NCI-H2196 treated with DMSO at 0.1 percent for 48 hours (cell line): ENCODE results near the gene GLB1L2.

Source experiments
- DNase-seq: peaks from one replicate; lab custom pipeline; 2025; ENCODE audit not compliant: unreplicated experiment; lab: John Stamatoyannopoulos, UW

The GLB1L2 gene

DNA sequence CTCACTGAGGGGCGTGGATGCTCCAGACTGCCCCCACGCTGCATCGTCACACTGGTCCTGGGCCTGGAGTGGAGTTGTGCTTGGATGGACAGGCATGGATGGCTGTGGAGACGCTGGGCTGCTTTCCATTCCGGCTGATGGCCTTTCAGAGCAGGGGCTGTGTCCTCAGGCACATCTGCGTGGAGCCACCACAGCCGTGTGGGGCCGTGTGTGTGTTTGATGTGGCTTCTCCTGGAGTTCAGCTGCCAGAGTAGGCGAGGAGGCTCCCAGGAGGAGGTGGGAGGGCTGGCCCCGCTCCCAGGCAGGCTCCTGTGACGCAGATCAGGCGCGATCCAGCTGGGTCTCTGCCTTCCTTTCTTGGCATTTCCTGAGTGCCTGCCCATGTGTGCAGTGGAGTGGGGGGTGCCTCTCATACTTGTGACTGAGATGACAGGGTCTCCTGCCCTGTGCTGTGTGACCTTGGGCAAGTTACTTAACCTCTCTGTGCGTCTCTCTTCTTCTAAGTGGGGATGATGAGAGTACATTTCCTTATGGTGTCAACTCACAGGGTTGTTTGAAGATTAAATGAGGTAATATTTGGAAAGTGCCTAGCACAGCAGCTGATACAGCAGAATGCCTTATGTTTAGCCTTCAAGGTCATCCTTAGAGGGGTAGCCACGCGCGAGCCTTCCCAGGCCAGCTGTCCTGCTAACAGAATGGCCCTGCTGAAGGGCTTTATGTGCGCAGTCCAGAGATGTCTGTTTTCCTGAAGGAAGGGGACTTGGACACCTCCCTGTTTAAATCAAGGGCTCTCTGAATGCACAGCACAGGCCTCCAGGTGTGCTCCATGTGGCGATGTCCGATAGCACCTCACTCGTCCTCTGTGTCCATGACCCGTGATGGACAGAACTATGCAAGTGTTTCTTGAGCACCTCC lies 33.5 kb downstream of the GLB1L2 start:
- DNase-seq, result no peak

DNA sequence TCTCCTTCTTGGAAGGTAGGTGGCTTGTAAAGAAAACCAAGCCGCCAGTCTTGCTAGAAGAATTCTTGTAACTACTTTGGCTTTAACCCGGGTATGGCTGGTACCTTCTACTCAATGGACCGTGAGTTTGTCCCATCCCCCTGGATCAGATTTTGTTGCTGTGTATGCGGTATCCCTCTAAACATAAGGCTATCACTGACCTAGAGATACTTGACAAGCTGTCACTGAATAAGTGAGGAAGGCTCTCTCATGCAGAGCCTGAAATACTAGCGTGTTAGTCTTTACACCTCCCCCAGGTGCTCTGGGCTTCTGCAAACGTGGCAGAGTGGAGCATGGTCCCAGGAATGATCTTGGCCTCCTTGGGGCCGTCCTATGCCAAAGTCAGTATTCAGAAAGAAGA lies 34.5 kb downstream of the GLB1L2 start:
- DNase-seq, result no peak

DNA sequence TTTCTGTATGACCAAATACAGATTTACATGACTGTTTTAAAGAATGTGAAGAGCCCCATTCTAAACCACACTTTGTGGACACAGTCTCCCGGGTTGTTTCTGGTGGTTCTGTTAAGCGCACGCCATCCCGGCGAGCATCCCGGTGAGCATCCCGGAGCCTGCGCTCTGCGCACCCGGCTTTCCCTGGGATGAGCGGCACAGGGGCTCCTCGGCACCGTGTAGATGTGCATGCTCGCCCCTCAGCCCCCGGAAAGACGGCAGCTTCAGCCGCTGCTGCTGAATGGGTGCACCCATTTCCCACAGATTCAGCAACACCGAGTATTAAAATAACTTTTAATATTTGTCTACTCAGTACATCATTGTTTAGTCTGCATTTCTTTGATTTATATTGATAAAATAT lies 36.0 kb downstream of the GLB1L2 start:
- no peak for DNase-seq

DNA sequence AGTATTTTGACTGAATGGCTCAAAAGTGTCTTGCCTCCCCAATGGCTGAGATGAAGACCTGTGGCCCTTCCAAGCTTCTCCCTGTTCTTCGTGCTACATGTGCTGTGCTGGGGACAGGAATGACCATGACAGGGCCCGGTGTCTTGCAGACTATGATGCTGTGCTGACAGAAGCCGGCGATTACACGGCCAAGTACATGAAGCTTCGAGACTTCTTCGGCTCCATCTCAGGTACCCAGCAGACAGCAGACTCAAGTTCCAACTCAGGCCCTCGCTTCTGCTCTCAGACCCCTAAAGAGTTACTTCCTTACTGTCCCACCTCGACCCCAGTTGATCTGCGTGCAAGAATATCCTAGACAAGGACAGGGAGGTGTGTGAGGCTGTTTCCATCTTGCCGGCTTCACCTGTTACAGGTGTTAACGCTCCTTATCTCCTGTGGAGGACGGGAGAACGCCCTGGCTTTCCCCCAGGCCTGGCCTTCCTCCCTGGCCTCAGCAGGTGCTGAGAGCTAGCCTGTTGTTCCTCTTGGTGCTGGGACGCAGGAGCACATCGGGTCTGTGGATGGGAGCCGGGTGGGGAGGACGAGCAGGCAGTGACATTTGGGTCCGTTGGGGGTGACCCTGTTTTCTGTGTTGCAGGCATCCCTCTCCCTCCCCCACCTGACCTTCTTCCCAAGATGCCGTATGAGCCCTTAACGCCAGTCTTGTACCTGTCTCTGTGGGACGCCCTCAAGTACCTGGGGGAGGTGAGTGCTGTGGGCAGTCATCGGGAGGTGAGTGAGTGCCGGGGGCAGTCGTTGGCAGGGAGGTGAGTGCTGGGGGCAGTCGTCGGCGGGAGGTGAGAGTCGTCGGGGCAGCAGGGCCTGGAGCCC lies 38.1 kb downstream of the GLB1L2 start:
- DNase-seq, result no peak

DNA sequence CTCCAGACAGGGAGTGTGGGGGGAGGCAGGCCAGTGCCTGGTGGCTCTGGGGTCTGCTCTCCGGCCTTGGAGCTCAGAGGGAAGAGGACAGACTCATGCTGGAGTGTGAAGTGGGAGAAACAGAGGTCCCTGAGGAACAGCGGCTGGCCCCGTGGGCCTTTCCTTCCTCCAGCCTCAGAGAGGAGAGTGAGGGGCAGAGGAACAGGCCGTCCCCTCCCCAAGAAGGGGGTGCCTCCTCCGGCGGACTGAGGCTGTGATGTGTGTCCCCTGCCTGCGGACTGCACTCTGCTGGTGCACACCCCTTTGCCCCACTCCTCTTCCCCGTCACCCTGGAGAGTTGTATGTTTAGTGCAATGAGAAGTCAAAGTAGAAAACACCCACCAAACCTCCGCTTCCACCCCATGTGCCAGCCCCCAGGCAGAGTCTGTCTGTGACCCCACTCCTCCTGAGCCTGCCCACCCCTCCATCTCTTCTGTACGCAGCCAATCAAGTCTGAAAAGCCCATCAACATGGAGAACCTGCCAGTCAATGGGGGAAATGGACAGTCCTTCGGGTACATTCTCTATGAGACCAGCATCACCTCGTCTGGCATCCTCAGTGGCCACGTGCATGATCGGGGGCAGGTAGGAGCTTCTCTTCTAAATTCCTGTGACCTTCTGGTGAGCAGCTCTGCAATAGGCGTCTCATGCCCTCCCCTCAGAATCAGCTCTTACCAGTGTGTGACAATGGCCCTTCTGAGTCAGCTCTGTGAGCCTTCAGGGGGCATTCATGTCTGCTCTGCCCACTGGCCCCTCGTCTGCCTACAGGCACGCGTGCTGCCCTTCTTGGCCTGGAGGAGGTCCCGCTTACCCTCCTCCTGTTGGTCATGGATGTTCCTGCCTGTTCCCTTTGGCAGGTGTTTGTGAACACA lies 39.0 kb downstream of the GLB1L2 start:
- DNase-seq, result no peak

DNA sequence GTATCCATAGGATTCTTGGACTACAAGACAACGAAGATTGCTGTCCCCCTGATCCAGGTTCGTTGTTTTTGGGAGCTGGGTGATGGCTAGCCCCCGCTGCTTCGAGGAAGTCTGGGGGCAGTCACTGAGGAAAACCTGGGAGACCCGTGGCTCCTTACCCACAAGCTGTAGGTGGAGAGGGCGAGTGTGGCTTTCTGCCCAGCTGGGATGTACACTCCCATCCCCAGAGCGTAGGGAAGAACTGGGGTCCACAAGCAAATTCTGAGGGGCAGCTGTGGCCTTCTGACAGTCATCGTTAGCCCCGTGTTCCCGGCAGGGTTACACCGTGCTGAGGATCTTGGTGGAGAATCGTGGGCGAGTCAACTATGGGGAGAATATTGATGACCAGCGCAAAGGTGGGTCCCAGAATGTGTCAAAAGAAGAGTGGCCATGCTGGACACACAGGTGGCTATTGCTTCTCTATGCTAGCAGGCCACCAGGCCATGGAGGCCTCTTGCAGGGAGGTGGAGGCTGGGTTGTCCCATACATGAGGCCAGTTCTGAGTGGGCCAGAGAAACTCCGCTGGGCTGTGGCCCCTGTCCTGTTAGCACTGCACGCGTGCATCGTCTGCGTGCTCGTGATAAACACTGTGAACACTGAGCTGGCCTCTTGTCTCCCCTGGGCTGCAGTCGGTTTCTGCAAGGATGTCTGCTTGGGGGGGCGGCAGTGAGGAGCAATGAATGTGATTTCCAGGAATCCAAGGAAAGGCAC lies 39.8 kb downstream of the GLB1L2 start:
- DNase-seq, result no peak

DNA sequence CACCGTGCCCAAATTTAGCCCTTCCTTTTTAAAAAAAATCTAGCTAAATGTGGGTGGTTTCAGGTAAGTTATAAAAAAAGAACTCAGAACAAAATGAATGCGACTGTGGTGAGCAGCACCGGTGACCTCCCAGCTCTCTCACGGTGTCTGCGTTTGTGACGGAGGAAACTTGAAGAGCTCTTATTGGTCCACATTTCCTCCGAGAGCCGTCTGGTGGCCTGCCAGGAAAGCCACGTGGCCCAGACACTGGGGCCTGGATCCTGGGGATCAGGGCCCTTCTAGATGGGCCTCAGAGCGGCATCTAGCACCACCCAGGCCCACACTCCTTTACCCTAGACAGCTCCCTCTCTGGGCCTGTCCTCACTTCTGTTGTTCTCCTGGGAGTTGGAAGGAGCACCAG lies 40.7 kb downstream of the GLB1L2 start:
- no peak for DNase-seq

DNA sequence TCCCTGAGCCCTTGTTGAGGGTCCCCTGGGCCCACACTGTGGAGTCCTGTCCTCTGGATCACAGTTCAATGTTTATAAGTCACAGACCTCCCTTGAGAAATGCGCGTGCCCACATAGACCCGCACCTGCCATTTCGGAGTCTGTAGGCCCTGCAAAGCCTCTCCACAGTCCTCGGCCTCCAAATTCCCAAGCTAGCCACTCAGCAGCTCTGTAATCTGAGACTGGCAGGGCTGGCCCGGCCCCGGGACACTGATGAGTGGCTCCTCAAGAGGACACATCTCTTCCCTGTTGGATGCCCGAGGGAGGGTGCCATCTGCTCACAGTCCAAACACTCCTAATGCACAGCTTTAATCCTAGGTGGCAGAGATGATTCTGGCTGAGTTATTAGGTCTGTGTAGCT lies 41.2 kb downstream of the GLB1L2 start:
- peak; percentile 37 for DNase-seq

DNA sequence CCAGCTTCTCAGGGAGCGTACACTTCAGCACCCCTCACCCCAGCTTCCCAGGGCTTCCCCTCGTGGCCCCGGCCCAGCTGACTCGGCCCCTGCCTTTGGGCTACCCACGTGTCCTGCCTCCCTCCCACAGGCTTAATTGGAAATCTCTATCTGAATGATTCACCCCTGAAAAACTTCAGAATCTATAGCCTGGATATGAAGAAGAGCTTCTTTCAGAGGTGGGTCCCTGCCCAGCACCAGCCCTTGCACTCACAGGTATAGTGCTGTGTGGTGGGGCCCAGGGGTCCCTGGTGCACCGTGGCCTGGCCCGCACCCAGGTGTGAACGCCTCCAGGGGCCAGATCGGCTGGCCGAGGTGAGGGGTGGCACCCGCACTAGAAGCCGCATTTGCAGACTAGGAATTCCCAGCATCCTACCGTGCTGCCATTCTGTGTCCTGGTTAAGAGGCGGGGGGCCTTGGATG lies 41.8 kb downstream of the GLB1L2 start:
- no peak for DNase-seq

DNA sequence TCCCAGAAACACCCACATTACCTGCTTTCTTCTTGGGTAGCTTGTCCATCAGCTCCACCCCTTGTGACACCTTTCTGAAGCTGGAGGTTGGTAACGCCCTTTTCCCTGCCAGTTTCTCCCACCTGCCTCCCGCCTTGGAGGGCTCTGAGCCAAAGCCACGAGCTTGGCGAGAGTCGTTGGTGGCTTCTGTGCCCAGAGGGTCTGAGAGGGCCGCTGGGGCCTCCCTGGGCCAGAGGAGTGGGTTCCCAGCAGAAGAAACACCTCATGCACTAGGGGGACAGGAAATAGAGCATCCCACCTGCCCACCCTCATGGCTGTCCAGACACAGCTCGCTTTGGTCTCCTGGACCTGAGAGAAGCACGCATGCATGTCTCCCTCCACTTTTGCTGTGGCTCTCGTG lies 42.4 kb downstream of the GLB1L2 start:
- DNase-seq, result no peak

DNA sequence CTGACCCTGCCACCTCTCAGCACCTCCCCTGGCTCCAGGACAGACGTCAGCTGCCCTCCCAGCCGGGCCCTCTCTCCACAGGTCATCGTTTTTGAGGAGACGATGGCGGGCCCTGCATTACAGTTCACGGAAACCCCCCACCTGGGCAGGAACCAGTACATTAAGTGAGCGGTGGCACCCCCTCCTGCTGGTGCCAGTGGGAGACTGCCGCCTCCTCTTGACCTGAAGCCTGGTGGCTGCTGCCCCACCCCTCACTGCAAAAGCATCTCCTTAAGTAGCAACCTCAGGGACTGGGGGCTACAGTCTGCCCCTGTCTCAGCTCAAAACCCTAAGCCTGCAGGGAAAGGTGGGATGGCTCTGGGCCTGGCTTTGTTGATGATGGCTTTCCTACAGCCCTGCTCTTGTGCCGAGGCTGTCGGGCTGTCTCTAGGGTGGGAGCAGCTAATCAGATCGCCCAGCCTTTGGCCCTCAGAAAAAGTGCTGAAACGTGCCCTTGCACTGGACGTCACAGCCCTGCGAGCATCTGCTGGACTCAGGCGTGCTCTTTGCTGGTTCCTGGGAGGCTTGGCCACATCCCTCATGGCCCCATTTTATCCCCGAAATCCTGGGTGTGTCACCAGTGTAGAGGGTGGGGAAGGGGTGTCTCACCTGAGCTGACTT lies 43.2 kb downstream of the GLB1L2 start:
- no peak for DNase-seq

DNA sequence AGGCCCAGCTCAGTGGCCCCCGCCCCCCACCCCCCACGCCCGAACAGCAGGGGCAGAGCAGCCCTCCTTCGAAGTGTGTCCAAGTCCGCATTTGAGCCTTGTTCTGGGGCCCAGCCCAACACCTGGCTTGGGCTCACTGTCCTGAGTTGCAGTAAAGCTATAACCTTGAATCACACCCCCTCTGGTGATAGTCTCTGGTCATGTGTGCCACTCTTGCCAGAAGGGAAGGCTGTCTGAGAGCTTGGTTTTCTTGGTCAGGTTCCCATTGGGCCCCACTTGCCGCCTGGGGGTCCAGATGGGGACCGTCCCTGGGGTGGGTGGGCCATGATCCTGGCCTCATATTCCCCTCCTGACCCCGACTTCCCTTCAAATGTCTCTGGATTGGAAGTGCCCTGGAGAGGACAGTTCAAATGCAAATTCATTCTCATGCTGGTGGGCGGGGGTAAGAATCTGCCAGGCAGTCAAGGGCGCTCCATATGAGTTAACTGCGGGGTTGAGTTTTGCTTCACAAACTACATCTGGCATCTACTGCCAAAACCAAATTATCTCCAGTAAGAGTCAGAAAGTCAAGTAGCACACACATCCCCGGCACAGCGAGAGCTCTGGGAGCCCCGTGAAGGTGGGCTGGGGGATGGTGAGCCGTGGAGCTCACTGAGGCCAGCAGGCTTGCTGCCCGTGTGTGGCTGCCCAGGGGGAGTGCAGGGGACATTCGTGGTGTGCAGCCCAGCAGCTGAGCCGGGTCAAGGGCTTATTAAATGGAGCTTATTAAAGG lies 44.5 kb downstream of the GLB1L2 start:
- DNase-seq, result no peak

DNA sequence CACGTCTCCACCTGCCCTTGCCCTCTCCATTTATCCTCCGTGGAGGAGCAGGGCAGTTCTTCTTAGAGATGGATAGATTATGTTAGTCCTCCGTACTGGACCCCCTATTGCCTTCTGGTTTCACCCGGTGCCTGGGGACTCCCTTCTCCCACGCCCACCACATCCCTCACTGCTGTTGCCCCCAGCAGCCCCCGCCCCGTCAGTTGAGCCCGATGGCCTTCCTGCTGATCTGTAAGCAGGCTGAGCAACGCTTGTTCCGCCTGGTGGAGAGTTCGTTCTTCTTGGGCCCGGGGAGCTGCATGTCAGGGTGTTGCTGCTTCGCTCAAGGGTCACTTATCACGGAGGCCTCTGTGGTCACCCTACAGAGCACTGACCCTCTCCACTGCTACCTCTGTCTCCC lies 46.1 kb downstream of the GLB1L2 start:
- no peak for DNase-seq

DNA sequence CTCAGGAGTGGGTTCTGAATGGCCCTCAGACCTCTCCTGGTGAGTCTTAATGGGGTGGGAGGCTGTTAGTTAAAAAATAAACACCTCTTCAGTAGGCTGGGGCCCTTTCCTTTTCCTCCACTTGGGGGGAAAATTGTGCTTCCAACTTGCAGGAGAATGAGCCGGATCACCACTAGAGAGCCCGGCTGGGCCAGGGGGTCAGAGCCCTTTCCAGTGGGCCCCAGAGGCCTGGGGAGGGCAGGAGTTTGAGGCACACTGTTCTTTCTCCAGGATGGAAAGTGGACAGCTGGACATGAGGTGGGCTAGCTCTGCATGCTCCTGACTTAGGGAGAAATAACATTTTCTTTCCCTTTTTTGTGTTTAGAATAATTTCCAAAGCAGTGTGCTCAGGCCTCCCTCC lies 47.5 kb downstream of the GLB1L2 start:
- no peak for DNase-seq

DNA sequence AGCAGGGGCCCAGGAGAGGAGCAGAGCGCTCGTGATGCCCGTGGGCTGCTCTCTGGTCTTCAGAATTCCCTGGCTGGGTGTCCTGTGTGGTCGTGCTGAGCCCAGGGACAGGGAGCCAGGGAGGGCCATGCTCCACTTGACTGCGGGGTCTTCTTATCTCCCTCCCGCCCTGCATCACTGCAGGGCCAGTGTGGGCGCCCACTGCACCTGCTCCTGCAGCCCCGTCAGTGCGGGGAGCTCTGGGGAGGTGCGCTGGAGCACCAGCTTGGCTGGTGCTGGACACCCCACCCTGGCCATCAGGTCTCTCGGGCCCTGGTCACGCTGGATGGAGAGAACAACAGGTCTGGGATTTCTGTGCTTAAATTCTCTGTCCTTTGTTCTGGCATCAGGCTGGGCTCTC lies 48.4 kb downstream of the GLB1L2 start:
- no peak for DNase-seq

DNA sequence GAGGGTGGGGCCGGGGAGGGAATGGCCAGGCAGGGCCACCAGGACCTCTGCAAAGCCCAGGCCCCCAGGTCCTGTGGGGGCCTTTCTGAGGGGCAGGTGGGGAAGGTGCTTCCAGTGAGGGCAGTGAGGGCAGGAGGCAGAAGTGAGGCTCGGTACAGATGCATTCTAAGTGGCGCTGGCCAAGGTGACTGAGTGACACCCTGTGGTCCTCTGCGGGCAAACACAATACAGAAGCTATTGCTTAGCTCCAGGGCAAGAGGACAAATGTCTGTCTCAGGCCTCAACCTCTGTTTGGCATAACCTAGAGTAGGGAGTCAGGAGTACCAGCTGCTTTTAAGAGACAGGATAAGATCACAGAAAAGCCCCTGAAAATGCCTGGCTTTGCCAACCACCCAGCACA lies 49.0 kb downstream of the GLB1L2 start:
- no peak for DNase-seq

DNA sequence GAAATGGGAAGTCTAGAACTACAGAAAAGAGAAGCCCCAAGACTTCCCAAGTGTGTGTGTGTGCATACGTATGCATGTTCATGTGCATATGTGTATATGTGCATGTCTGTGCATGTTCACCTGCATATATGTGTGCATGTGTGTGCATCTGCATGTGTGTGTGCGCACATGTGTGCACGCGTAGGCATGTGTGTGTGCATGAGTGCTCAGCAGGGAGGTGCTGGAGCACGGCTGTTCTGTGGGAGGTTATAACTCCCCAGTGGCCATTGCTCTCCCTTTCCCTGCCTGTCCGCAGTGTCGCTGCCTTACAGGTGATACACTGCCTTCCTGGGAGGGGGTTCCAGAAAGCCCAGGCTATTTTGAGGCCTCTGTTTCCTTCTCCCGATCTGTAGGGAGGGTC lies 50.5 kb downstream of the GLB1L2 start:
- DNase-seq, result no peak

DNA sequence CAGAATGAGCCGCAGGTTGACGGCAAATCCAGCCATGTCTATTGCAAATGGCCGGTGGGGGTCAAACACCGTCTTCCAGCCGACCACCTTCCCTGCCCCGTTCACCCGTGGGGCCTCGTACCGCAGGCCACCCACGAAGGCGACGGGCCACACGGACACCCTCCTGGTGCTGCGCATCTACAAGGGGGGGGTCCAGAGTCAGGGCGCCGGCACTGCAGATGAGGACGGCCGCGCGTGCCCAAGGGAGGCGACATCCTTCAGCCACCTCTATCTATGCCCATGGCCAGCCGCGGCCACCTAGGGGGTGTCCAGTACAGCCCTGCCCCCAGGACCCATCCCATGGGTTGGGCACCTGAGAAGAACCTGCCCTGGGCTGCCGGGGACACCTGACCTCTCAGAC lies 51.0 kb downstream of the GLB1L2 start:
- DNase-seq, result no peak
